Measurements from ENCODE around the gene D2HGDH.
"Not testable (repeated sequence)": the region's sequence is repeated elsewhere in the genome, so short reads cannot be mapped to it uniquely, and the experiment has no call there.

D2HGDH gene

GRCh38 chr2:241771286-241772062 is 37.0 kb downstream of the D2HGDH start:
- no peak for DNase-seq

DNA sequence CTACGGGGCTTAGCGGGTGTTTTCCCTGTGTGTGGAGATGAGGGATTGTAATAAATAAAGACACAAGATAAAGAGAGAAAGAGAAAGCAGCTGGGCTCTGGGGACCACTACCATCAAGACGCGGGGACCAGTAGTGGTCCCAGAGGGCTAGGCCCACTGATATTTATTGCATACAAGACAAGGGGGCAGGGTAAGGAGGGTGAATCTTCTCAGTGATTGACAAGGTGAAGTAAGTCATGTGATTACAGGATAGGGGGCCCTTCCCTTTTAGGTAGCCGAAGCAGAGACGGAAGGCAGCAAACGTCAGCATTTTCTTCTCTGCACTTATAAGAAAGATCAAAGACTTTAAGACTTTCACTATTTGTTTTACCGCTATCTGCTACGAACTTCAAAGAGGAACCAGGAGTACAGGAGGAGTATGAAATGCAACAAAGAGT is 37.7 kb downstream of the D2HGDH start:
- no peak for DNase-seq

DNA sequence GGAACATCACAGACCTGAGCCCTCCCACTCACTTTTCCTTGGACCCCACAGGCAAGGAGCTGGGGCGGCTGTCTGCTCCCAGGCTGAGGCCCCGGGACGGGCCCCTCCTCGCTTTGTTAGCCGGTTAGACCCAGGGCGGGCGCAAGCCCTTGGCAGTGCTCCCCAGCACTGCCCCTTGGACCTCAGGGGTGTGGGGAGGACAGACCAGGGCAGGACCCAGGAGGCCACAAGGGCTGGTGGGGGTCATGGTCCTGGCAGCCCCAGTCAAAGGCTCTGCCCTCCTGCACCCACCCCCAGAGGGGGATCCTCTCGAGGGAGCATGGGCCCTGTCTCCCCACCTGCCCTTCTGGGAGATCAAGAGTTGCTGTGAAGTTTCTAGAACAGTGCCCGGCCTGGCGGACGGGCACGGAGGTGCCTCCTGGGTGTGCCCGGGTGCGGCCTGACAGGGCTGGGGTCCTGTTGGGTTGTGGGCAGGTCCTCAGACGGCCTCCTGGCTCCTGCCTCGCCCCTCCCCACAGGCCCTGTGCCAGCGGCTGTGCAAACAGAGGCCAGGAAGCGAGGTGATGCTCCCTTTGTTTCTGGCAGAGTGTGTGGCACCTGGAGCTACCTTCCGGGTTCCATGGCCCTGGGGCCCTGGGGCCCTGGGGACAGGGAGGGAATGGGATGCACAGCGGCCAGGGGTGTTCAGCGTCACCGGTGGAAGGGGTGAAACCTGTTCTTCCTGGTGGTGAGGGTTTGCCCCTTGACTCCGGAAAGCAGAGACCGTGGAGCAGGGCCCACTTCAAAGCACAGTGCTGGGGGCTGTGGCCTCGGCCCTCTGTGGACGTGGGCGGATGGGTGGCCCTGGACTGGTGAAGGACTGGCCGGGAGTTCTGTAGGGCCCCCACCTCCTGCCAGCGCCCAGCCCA is 39.3 kb downstream of the D2HGDH start:
- no peak for DNase-seq

DNA sequence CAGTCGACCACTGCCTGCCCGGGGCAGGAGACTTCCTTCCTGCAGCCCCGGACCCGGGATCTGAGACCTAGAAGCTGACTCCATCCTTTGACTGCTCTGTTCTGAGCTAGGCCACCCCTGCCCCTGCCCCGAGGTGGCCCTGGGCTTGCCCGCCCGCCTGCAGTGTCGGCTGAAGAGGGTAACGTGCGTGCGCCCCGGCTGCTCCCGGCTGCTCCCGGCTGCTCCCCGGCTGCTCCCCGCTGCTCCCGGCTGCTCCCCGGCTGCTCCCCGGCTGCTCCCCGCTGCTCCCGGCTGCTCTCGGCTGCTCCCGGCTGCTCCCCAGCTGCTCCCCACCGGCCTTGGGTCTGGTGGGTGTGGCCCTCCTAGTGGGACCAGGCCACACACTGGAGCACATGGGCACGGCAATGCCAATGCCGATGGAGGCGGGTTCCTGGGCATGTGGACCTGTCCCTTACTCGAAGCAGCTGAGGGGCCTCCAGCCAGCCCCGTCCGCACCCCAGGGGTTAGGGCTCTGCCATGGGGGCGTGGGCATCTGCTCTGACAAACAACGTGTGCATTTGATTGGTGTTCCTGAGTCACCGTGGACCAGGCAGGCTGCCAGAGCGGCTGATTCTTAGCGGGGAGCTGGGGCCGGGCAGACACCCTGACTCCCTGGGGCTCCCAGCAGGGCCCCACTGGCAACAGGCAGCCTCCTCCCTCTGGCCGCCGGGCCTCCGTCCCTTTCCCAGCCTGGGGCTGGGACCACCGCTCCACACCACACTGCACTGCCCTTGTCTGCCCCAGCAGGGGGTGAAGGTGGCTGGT is 40.2 kb downstream of the D2HGDH start:
- DNase-seq: no peak

DNA sequence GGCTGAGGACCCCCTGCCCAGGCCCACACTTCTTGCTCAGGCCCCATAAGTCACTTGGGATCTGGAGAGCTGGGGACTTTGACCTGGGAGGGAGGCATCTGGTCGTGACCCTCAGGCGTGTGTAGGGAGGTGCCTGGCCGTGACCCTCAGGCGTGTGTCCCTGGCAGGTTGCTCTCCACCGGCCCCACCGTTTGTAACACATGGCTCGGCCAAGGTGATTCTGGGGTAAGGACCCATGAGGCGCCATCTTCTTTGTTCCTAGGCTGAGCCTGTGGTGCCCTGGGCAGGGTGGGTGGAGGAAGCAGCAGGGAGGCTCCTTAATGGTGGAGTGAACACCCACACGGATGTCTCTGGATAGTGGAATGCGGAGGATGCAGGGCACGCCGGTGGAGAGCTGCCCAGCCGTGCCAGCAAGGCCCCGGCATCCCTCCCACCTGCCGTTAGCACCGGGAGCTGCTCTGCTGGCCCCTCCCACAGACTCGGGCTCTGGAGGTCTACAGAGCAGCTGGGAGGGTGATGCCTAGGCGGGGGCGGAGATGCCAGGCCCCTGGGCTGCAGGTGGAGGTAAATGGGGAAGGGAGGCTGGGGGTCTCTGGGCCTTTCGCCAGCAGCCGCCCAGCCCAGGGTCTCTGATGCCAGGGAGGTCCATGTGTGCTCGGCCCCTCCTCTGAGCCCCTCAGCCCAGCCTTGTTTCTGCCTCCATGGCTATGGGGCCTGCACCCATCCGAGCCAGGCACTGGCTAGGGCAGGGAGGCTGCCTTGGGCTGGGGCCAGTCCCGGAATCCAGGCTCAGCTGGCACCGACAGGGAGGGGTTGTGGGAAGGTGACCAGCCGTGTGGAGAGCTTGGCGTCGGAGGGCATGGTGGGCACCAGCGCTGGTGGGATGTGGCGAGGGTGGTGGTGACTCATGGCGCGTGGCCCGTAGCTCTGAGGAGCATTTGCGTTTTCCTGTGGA is 41.1 kb downstream of the D2HGDH start:
- DNase-seq: no peak

DNA sequence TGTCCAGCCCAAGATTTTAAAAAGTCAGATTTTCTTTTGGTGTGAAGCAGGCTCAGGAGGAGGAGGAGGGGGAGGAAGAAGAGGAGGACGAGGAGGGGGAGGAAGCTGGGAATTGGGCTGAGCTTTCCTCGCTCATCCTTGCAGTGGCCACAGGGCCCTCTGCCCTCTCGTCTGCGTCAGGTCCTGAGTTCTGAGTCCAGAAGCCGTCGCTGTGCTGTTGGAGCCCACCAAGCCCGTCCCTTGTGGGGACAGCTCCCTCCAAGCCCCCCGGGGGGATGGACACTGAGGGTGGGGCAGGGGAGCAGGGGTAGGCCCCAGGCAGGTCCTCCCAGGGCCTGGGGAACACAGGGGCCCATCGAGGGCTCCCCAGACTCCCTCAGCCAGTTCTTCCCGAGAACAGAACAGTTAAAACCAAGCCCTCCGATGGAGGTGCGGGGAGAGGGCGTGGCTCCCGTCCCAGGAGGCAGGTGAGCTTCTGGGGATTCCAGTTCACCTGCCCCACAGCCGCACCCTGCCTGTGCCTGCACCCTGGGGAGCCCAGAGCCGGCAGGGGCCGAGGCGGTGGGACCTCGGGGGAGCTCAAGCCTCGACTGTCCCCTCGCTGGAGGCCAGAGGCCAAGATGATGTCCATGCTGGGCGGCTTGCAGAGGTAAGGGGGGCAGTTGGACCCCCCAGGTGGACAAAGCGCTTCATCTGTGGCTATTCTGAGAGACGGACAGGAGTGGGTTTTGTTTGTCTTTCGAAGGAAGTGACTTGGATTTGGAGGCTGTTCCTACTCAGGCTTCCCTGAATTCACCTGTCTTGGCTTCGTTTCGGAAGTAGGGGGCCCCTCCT is 42.1 kb downstream of the D2HGDH start, which contains the start of gene GAL3ST2:
GAL3ST2 (plus strand) TSS at position 487 of the 834 bp plus-strand sequence; CDS start at position 621, 134 bp downstream.
- DNase-seq: no peak

DNA sequence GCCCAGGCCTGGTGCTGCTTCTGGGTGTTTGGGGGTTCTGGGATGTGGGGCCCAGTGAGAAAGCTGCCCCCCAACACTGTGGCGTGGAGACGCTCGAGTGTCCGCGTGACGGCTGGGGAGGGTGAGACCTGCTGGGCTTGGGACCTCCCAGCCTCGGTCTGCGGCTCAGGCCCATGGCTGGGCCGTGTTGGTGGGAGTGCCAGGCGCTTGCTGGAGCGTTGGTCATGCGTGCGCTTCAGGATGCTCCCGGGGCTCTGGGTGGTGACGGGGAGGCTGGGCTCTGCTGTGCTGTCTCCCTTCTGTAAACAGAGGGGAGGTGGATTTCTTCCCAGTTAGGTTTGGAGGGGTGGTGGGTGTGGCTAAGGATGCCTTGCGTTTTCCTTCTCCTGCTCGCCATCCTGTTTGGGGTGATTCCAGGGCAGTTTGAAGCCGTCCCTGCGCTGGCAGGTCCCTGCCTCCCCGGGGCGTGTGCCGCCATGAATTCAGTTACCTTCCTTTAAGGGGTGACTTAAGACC is 42.8 kb downstream of the D2HGDH start:
- no peak for DNase-seq

GRCh38 chr2:241777686-241778627 is 43.5 kb downstream of the D2HGDH start:
- DNase-seq: no peak

DNA sequence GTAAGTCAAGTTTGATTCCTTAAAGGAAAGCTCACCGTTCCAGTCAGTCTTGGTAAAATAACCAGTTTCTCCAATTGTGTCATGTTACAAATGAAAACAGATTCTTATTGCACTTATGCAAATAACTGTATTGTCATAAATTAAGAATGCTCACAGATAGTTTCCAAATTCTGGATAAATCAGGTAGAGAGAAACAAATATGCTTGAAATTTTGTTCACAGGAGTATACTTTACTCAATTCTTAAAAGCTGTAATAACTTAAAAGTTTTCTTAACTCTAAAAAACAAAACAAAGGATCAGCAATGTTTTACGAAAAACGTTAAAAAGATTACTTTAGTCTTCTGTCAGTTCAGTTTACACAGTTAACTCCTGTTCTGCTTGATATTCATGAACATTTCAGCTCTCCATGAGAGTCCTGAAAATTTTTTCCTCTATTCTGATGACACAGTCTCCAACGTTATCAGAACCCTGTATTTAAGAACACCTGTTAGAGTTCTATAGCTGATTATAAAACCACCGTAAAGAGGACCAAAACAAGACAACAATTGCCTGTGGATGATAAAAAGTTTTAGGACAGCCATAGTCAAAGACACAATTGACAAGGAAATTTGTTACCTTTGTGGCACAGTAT is 46.6 kb downstream of the D2HGDH start:
- no peak for DNase-seq

GRCh38 chr2:241782053-241782452 is 47.6 kb downstream of the D2HGDH start:
- not testable (repeated sequence) for DNase-seq

GRCh38 chr2:241788135-241788534 is 53.7 kb downstream of the D2HGDH start:
- DNase-seq: no peak

GRCh38 chr2:241788572-241788971 is 54.1 kb downstream of the D2HGDH start:
- peak in 1 of 2 donors; percentile 33 for DNase-seq

GRCh38 chr2:241791385-241791784 is 57.0 kb downstream of the D2HGDH start:
- DNase-seq: not testable (repeated sequence)

DNA sequence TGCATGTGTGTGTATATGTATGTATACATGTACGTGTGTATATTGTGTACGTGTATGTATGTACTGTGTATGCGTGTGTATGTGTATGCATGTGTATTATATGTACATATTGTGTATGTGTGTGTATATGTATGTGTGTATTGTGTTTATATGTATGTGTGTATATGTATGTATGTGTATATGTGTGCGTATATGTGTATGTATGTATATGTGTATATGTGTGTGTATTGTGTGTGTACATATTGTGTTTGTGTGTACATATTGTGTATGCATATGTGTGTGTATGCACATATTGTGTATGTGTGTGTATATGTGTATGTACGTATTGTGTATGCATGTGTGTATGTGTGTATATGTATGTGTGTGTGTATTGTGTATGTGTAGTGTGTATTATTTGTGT is 59.0 kb downstream of the D2HGDH start:
- DNase-seq: no peak

GRCh38 chr2:241794250-241794823 is 59.9 kb downstream of the D2HGDH start:
- no peak for DNase-seq

DNA sequence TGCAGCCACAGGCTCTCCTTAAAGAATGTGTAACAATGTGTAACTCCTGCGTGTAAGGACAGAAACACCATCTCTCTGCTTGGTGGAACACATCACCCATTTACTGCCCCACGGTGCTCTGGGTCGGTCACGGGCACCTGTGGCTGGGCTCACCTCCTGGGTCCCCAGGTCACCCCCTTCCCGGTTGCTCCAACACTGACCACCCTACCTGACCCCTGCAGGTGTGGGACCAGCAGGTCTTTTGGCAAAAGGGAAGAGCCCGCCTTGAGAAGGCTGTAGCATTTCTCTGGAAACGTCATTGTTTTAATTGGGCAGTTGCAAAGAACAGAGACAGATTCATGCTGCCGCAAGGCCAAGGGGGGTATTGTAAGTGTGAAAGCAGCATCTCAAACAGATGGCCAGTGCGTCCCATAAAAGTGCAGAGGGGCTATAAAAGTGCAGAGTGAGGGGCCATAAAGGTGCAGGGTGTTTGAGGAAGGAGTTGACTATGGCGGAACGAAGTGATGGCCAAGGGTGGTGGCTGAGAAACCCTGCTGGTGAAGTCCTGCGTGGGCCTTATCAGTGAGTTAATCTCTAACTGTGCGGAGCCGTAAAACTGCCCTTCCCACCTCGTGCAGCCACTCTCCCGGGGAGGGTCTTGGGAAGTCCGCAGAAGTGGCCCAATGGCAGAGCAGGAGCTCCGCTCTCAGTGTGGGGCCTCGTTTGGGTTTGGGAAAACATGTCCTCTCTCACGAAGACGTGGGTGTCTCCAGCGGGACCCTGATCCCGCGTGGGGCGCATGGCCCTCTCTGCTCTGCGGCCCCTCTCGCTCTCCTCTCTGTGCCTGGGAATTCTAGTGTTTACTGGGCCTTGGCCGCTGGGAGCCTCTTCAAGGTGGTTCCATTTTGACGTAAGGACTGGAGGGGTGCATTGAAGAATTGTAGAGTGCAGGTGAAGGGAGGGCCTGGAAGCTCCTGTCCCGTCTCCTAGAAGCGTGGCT is 60.9 kb downstream of the D2HGDH start:
- no peak for DNase-seq

DNA sequence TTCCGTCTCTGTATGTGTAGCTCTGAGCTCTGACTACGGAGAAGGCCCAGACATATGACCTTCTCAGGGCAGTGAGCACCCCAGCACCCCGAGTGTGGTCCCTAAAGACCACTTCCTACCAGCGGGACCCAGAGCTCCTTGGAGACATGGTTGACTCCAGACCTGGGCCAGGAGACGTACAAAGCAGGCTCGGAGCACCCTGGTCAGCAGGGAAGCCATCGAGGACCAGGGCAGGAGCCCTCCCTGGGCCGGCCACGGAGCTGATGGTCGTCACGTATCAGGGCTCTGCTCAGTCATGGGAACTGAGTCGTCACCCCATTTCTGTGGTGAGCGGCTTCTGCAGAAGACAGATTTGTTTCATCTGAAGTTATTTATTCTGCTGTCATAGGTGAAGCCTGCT is 61.8 kb downstream of the D2HGDH start:
- DNase-seq: no peak

Measured in activated CD4-positive, alpha-beta T cell treated with anti-CD3 and anti-CD28 coated beads for 4 hours (primary cell).